Neuronal stem cell (in vitro differentiated cells): Measurements from ENCODE around the gene BSCL2.

Experiments
- DNase-seq: peaks from one replicate; pipeline ENCODE4 v3.0.0-alpha.2; 2013; ENCODE audit warnings: low spot score
- H2AFZ ChIP-seq: one replicate; pipeline ENCODE4 v1.6.1; 2013; ENCODE audit warnings: mild to moderate bottlenecking, low read length, inconsistent platforms
- H2AK5ac ChIP-seq: 2 replicates; pipeline ENCODE4 v1.6.1; 2013; ENCODE audit warnings: low read depth, mild to moderate bottlenecking, inconsistent platforms, low read length, moderate library complexity, mixed read lengths
- H2BK120ac ChIP-seq: 2 replicates; pipeline ENCODE4 v1.6.1; 2013; ENCODE audit warnings: low read depth, mild to moderate bottlenecking, inconsistent platforms, low read length, moderate library complexity, mixed read lengths
- H2BK12ac ChIP-seq: one replicate; pipeline ENCODE4 v1.6.1; 2013; ENCODE audit warnings: low read length, inconsistent platforms
- H2BK15ac ChIP-seq: 2 replicates; pipeline ENCODE4 v1.6.1; 2013; ENCODE audit warnings: mild to moderate bottlenecking, low read length, inconsistent platforms, mixed read lengths
- H2BK5ac ChIP-seq: one replicate; pipeline ENCODE4 v1.6.1; 2013; ENCODE audit warnings: inconsistent platforms, mild to moderate bottlenecking, low read length, moderate library complexity
- H3K14ac ChIP-seq: one replicate; pipeline ENCODE4 v1.6.1; 2013; ENCODE audit warnings: low read length, inconsistent platforms
- H3K18ac ChIP-seq: 2 replicates; pipeline ENCODE4 v1.6.1; 2013; ENCODE audit warnings: low read length, inconsistent platforms
- H3K23ac ChIP-seq: 2 replicates; pipeline ENCODE4 v1.6.1; 2013; ENCODE audit warnings: low read depth, mild to moderate bottlenecking, mixed read lengths, low read length, inconsistent platforms; ENCODE audit not compliant: poor library complexity
- H3K27ac ChIP-seq: replicated peaks from 3 replicates; pipeline ENCODE4 v1.5.1; 2013; ENCODE audit warnings: low read length, inconsistent platforms
- H3K27me3 ChIP-seq, 3 experiments: 2 replicates each; pipeline ENCODE4 v1.6.1; 2013; ENCODE audit warnings: low read length in 3 of 3, mild to moderate bottlenecking in 2 of 3, inconsistent platforms in 1 of 3, low read depth in 1 of 3, mixed read lengths in 1 of 3, moderate library complexity in 1 of 3; ENCODE audit not compliant: control insufficient read depth in 3 of 3, insufficient read depth in 3 of 3
- H3K36me3 ChIP-seq, 2 donors: replicated peaks in 1 of 2; 2 replicates each; pipeline ENCODE4 v1.6.1; 2013; ENCODE audit warnings: low read length in 2 of 2; ENCODE audit not compliant: control insufficient read depth in 2 of 2, insufficient read depth in 2 of 2
- H3K4ac ChIP-seq: 2 replicates; pipeline ENCODE4 v1.6.1; 2013; ENCODE audit warnings: inconsistent platforms, mild to moderate bottlenecking, low read length, moderate library complexity
- H3K4me1 ChIP-seq, 2 donors: 1 replicate in 1 of 2; 2 replicates in 1 of 2; pipeline ENCODE4 v1.6.1; 2013; ENCODE audit warnings: low read length in 2 of 2, low read depth in 1 of 2; ENCODE audit not compliant: control insufficient read depth in 2 of 2, insufficient read depth in 1 of 2
- H3K4me2 ChIP-seq: one replicate; pipeline ENCODE4 v1.6.1; 2013; ENCODE audit warnings: mild to moderate bottlenecking, low read length, inconsistent platforms; ENCODE audit not compliant: insufficient read depth, poor library complexity, severe bottlenecking
- H3K4me3 ChIP-seq, 2 donors: 2 replicates each; pipeline ENCODE4 v1.5.1; 2013; ENCODE audit warnings: low read length in 2 of 2, mild to moderate bottlenecking in 2 of 2, inconsistent platforms in 1 of 2, moderate library complexity in 1 of 2
- H3K79me1 ChIP-seq: one replicate; pipeline ENCODE4 v1.6.1; 2013; ENCODE audit warnings: low read depth, mild to moderate bottlenecking, inconsistent platforms, low read length, moderate library complexity
- H3K9ac ChIP-seq: one replicate; pipeline ENCODE4 v1.6.1; 2013; ENCODE audit warnings: mild to moderate bottlenecking, low read depth, low read length, inconsistent platforms; ENCODE audit not compliant: poor library complexity
- H3K9me3 ChIP-seq, 2 donors: replicated peaks in 1 of 2; 2 replicates each; pipeline versions ENCODE3 to v1.6.1; 2013; ENCODE audit warnings: low read length in 2 of 2, mild to moderate bottlenecking in 2 of 2, inconsistent platforms in 1 of 2, low read depth in 1 of 2, mixed read lengths in 1 of 2, moderate library complexity in 1 of 2; ENCODE audit not compliant: control insufficient read depth in 2 of 2, insufficient read depth in 1 of 2
- H4K8ac ChIP-seq: one replicate; pipeline ENCODE4 v1.6.1; 2013; ENCODE audit warnings: low read depth, mild to moderate bottlenecking, inconsistent platforms, low read length, moderate library complexity
- H4K91ac ChIP-seq: one replicate; pipeline ENCODE4 v1.6.1; 2013; ENCODE audit warnings: low read length, low read depth, mild to moderate bottlenecking, inconsistent platforms; ENCODE audit not compliant: poor library complexity
- WGBS, 2 donors: extraction: QIAGEN DNeasy Blood & Tissue Kit; methylation state at CpG; one replicate each; pipeline ENCODE4 v1.1.7; 2013; ENCODE audit warnings: missing lambda C conversion rate in 2 of 2, mixed read lengths in 1 of 2; ENCODE audit not compliant: insufficient read length in 2 of 2, insufficient replicate concordance in 1 of 2; ENCODE audit errors: extremely low coverage in 2 of 2; 5-methylcytosine and 5-hydroxymethylcytosine counted together

Gene BSCL2

DNA sequence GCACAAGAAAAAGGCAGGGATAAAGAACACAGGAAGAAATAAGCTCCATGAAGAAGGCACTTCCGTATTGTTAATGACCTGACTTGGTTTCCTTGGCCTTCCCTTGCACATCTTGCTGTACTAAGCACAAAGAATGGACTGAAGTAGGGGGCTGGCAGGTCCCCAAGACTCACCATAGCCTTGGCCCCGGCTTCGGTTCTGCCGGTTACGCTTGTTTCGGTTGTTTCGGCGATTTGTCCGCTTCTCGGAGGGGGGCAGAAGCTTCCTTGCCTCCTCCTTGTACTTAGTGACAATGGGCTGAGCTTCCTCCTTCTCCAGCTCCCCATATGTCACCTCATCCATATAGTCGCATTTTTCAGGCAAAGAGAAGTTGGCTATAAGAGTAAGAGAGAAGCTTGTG is 9.6 kb upstream of the BSCL2 start:
- Histone ChIP-seq H3K23ac (no peak overlapping the region), H2BK15ac (no peak overlapping the region), H3K27ac (no peak overlapping the region), H3K9ac (no peak overlapping the region), H3K27me3 (no peaks in the 10 kb centered on the region), H3K4ac (no peak overlapping the region), H3K4me1 (no peaks in the 10 kb centered on the region), H2BK5ac (no peak overlapping the region), H3K36me3 (peaks cover 58 to 99% of the 10 kb centered on the region in 2 donors), H4K91ac (no peak overlapping the region), H4K8ac (no peak overlapping the region), H2BK120ac (no peak overlapping the region), H2AFZ (no peak overlapping the region), H3K9me3 (no peaks in the 10 kb centered on the region), H2AK5ac (no peak overlapping the region), H3K4me2 (no peak overlapping the region), H2BK12ac (no peak overlapping the region), H3K14ac (no peak overlapping the region), H3K79me1 (no peaks in the 10 kb centered on the region), H3K18ac (no peak overlapping the region), H3K4me3 (no peak overlapping the region)
- no CpG with 5 or more reads among the region's 11 CpGs for WGBS, 2 donors
- DNase-seq = no peak

DNA sequence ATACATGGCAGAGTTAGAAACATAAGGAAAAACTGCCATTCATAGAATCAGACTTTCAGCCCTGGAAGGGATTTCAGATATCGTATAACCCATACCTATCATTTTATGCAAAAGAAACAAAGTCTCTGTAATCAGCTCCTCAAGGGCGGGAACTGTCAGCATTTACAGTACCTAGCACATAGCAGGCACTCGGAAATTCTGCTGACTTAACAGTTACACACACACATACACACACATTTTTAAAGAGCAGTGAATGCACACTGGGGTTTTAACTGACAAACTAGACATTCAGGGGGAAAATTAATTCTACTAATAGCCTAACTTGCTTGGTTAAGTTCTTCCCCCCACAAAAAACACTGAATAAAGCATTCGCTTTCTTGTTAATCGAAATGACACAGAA is 9.0 kb upstream of the BSCL2 start:
- Histone ChIP-seq H3K36me3 (peaks cover 59 to 99% of the 10 kb centered on the region in 2 donors), H3K27ac (no peak overlapping the region)
- DNase-seq = no peak

DNA sequence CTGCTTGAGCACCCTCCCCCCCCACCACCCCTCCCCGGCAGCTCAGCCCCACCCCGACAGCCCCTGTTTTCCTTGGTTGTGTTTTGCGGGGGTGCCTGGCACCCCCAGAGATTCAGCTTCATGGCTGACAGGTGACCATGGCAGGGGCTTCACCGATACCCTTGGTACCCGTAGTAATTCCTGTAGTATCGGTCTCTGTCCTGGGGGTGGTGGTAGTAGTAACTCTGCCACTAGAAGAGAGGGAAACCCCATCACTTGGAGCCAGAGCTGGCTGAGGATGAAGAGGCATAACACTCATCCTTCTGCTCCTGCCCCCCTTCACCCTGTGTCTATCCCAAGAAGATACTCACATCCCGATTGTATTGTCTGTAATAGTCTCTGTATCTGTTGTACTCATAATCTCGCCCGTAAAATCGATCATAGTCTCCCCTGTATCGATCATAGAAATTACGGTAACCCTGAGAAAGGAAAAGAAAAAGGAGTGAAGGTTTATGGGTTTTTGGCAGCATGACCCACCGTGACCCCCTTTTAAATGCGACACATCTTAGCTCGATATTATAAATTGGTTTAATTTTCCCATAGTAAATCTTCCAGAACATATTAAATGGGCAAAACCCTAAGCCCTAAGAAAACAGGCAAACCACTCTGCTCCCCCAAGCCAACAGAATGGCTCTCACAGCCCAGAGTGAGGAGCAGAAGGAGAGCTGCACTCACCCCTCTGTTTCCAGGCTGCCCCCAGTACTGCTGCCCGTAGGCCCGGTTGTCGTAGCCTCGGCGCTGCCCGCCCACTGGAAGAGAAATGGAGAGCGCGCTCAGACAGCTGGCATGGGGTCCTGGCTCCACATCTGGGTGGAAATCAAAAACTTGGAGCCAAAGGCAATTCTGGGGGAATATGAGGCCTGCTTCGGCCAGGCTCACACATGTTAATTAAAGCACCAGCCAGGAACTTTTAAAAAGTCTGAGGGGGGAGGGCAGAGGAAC is 8.2 kb upstream of the BSCL2 start:
- no peak overlapping the region for H3K4ac ChIP-seq
- no peak overlapping the region for H3K9ac ChIP-seq
- no peak overlapping the region for H3K4me2 ChIP-seq
- no peak overlapping the region for H3K4me3 ChIP-seq
- no peaks in the 10 kb centered on the region for H3K4me1 ChIP-seq
- peaks cover 59 to 98% of the 10 kb centered on the region in 2 donors for H3K36me3 ChIP-seq
- H3K79me1 ChIP-seq = no peaks in the 10 kb centered on the region
- no peak overlapping the region for H2BK120ac ChIP-seq
- H2BK12ac ChIP-seq = no peak overlapping the region
- no peak overlapping the region for H2AFZ ChIP-seq
- H3K23ac ChIP-seq = peak overlapping the region; percentile 31
- no peaks in the 10 kb centered on the region for H3K9me3 ChIP-seq
- no peak overlapping the region for H4K91ac ChIP-seq
- no peak overlapping the region for H3K18ac ChIP-seq
- no peak for DNase-seq
- WGBS, 2 donors = no CpG with 5 or more reads among the region's 24 CpGs
- no peak overlapping the region for H2BK5ac ChIP-seq
- H4K8ac ChIP-seq = no peak overlapping the region
- H3K27ac ChIP-seq = no peak overlapping the region
- H2BK15ac ChIP-seq = no peak overlapping the region
- no peaks in the 10 kb centered on the region for H3K27me3 ChIP-seq
- H2AK5ac ChIP-seq = no peak overlapping the region
- H3K14ac ChIP-seq = no peak overlapping the region

More for the DNA sequence above, 9.0 kb upstream of the BSCL2 start:
- Histone ChIP-seq H3K23ac (no peak overlapping the region), H3K18ac (no peak overlapping the region), H4K8ac (no peak overlapping the region), H3K9ac (no peak overlapping the region), H4K91ac (no peak overlapping the region), H2BK120ac (no peak overlapping the region), H3K4me2 (no peak overlapping the region), H2AFZ (no peak overlapping the region), H2AK5ac (no peak overlapping the region), H2BK15ac (no peak overlapping the region), H3K4me3 (no peak overlapping the region), H3K79me1 (no peaks in the 10 kb centered on the region), H2BK12ac (no peak overlapping the region), H2BK5ac (no peak overlapping the region), H3K4me1 (no peaks in the 10 kb centered on the region), H3K4ac (no peak overlapping the region), H3K9me3 (no peaks in the 10 kb centered on the region), H3K27me3 (no peaks in the 10 kb centered on the region), H3K14ac (no peak overlapping the region)
- no CpG with 5 or more reads among the region's 5 CpGs for WGBS, 2 donors

DNA sequence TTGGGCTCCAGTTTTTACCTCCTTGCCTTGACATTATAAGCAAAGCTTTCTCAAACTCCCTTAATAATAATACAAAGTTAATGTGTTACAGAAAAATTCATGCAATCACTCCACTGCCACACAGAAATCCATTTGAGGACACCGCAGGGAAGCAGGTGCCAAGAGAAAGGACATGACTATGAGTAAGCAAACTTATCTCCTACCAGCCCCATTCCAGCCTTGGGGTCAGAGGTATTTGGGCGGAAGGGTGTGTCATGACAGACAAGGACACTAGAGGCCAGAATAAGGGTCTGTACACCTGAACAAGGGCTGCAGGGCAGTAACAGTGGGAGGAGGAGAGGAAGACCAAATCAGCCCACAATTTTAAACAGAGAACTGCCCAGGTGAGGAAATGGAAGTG is 6.1 kb upstream of the BSCL2 start:
- Histone ChIP-seq H4K91ac (no peak overlapping the region), H3K18ac (no peak overlapping the region), H3K14ac (no peak overlapping the region), H2BK12ac (no peak overlapping the region), H3K4me3 (no peak overlapping the region), H2AK5ac (no peak overlapping the region), H2BK120ac (no peak overlapping the region), H3K79me1 (no peaks in the 10 kb centered on the region), H3K4ac (no peak overlapping the region), H3K23ac (no peak overlapping the region), H4K8ac (no peak overlapping the region), H3K27me3 (no peaks in the 10 kb centered on the region), H2AFZ (no peak overlapping the region), H3K27ac (no peak overlapping the region), H3K9me3 (no peaks in the 10 kb centered on the region), H3K36me3 (peaks cover 48 to 90% of the 10 kb centered on the region in 2 donors), H2BK15ac (no peak overlapping the region), H3K4me1 (peaks cover 6 to 11% of the 10 kb centered on the region in 2 donors), H3K9ac (no peak overlapping the region), H3K4me2 (no peak overlapping the region), H2BK5ac (no peak overlapping the region)
- no peak for DNase-seq
- no CpG with 5 or more reads among the region's 2 CpGs for WGBS, 2 donors
